ENCODE data around the gene RAD51B.
"Not testable (repeated sequence)": the region's sequence is repeated elsewhere in the genome, so short reads cannot be mapped to it uniquely, and the experiment has no call there.

The RAD51B gene

DNA sequence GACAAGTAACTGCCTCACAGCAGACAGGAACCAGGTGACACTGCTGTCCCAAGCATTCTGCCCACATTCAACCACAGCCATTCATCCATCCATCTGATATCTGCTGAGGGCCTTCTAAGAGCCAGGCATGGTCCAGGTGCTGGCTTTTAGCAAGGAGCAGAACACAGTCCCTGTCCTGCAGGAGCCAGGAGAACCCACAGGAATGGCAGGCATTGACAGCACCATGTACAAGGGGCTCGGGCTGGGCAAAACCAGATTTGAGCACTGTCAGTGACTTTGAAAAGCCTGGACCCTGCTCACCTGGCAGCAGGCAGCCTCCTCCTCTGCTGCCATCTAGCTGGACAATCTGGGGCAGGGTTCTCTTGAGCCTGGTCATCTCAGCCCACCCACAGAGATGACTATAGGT is 836.3 kb downstream of the RAD51B start:
- peak; percentile 31 for DNase-seq (ENCODE audit: low spot score)

DNA sequence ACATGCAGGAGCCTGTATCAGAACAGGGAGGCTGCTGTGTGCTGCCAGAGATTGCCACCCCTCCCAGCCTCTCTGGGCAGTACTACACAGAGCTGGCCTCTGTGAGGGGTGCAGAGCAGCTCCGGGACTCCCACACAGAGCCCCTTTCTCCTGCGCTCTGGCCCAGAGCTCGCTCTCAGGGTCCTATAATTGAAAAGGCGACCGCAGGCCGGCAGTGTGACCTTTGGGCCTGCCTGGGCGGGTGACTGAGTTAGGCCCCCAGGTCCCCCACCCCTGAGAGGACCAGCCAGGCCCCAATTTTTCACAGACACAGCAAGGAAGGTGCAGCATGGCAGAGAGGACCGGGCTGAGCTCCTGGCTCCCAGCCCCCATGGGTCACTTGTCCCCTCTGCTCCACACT is 836.9 kb downstream of the RAD51B start:
- DNase-seq (ENCODE audit: low spot score), result no peak

- no peak for DNase-seq (ENCODE audit: low spot score)
Measured at GRCh38 chr14:68657300-68658028, 837.9 kb downstream of the RAD51B start.

GRCh38 chr14:68658029-68658509 is 838.5 kb downstream of the RAD51B start:
- no peak for DNase-seq (ENCODE audit: low spot score)

- no peak for DNase-seq (ENCODE audit: low spot score)
Measured at GRCh38 chr14:68658943-68659931, 839.7 kb downstream of the RAD51B start.

GRCh38 chr14:68660495-68660894 is 840.9 kb downstream of the RAD51B start:
- no peak for DNase-seq (ENCODE audit: low spot score)

- no peak for DNase-seq (ENCODE audit: low spot score)
Measured at GRCh38 chr14:68661226-68662225, 841.9 kb downstream of the RAD51B start.

DNA sequence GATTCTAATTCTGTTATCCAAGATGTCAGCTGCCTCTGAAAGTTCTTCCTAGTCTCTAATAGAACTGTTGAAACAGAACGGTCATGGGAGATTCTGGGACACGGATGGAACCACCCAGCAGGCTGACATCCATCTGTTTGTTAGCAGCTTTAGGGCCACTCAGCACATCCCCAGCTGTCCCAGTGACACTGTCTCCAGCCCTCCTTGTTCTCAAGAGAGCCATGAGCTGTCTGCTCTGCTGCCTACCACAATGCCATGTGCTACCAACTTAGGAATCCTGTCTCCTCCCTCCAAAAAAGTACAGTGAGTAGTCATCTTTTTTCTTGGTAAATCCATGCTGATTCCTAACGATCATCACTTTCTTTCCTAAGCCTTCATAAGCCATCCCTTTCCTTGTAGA is 842.8 kb downstream of the RAD51B start:
- no peak for DNase-seq (ENCODE audit: low spot score)

GRCh38 chr14:68662826-68663225 is 843.2 kb downstream of the RAD51B start:
- DNase-seq (ENCODE audit: low spot score), result not testable (repeated sequence)

GRCh38 chr14:68663385-68664076 is 844.0 kb downstream of the RAD51B start:
- DNase-seq (ENCODE audit: low spot score), result no peak

- DNase-seq (ENCODE audit: low spot score), result no peak
Measured at GRCh38 chr14:68664225-68664681, 844.7 kb downstream of the RAD51B start.

DNA sequence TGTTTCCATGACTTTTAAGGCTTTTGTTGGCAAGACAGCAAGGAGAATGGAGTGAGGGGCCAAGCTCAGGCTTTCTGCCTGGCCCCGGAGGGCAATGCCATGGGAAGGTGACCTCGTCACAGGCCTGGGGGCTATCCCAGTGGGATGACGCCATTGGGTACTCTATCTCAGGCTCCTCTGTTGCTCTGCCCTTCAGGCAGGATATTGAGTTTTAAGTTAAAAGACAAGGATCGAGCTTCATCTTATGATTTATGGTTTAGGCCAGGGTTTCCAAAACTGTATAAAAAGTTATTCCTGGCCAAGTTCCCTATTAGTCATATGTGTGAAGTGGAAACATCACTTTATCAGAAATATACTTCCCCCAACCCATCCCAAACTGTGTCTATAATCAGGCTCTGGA is 845.6 kb downstream of the RAD51B start:
- no peak for DNase-seq (ENCODE audit: low spot score)

GRCh38 chr14:68665792-68666204 is 846.2 kb downstream of the RAD51B start:
- DNase-seq (ENCODE audit: low spot score), result no peak

DNA sequence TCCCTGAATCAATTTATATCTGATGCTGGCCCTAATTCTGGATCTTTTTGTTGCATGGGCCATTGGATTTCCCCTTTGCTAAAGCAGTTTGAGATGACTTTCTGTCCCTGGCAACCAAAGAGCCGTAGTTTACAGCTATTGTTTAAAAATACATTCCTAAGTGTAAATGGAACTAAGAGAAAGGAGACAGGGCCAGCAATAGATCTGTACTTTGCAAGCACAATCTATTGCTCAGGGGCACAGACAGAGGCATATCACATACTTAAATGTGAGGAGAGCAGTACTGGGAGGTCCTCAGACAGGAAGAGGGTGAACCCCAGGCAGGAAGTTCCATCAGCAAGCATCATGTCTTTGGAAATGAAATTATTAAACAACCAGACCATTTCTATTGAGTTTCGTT is 846.7 kb downstream of the RAD51B start:
- no peak for DNase-seq (ENCODE audit: low spot score)

GRCh38 chr14:68666899-68667298 is 847.3 kb downstream of the RAD51B start:
- DNase-seq (ENCODE audit: low spot score), result no peak

GRCh38 chr14:68667313-68667791 is 847.8 kb downstream of the RAD51B start:
- no peak for DNase-seq (ENCODE audit: low spot score)

DNA sequence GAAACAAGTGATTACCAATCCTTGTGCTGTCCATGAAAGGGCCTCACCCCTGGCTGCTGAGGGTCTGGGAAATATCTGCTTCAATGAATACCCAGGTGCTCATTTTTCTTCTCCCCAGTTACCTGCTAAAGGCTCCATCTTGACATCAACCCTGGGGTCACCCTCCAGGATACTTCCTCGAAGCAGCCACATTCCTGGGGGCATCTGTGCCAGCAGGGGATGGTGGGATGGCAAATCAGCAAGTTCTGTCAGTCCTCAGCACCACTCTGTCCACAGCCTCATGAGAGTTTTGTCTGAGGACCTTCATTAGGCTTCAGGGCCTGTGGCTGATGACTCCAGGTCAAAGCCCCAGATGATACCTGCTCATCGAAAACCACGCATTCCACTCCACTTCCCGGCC is 848.4 kb downstream of the RAD51B start:
- DNase-seq (ENCODE audit: low spot score), result no peak

DNA sequence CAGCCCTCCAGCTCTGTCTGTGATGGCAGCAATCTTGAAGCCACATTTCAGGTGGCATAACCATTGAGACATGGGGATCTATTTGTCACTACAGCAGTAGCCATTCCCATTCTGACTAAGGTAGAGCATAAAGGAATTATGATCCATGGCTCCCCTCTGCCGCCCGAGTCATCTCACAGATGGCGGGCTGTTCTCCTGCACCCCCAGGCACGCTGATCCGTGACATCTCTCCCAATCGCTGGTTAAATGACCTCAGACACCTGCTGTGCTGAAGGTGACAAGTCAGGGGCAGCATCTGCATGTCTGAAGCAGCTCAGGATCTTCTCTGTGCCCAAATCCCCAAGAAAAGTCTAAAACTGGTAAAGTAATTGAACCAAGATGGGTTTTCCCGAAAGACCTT is 849.0 kb downstream of the RAD51B start:
- no peak for DNase-seq (ENCODE audit: low spot score)

- no peak for DNase-seq (ENCODE audit: low spot score)
Measured at GRCh38 chr14:68669111-68669511, 849.5 kb downstream of the RAD51B start.

DNA sequence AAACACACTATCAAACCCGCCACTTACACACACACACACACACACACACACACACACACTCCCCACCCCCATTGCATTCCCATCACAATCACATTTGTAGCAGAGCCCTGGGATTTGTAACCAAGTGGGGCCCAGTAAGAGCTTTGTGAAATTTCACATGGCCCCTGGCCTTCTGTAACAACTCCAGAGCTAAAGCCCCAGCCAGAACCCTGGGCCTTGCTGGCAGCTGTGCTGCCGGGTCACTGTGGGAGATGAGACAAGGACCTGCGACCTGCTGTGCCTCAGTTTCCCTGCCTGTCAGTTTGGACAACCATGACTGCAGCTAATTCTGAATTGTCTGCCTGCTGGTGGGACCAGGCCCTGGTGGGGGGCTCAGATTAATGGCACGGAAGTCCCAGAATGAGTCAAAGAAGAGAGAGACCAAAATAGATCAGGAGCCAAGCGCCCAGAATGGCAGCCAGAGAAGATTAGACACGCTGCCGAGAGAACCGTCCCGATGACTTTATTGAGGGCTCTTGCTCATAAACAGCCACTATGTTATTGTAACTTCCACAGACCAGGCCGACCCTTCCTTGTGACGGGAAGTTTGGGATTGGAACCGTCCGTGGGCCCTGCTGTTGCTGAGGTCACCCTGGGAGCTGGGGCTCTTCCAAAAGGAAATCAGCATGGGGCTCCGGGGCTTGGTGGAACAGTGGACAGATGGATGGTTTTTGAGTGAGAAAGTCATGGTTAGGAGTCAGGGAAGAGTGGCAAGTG is 850.2 kb downstream of the RAD51B start:
- no peak for DNase-seq (ENCODE audit: low spot score)
